ENCODE results near the gene KLK15. TPM values are rescaled to one million over a fixed set of nuclear protein-coding genes. Genes with fewer than 3 reads are reported as not detected.

KLK15 gene
- total and polyA plus RNA-seq, 2 of the 4 experiments (the other 2 are of a cell fraction) = not detected

DNA sequence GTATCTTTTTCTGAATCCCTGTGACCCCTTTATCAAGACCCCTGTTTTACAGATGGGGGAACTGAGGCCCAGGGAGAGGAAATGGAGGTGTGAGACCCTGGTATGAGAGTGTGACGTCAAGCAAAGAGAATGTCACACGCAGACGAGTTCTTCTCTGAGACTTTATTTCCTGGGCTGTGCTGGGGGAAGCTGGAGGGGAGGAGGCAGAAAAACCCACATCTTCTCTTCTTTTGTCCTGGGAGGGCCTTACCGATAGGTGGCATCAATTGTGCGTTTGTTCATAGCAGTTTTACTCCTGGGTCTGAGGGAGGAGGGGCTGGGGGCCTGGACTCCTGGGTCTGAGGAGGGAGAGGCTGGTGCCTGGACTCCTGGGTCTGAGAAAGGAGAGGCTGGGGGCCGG is 4.9 kb upstream of the KLK15 start:
- Histone ChIP-seq H3K9ac (ENCODE audit: low read depth, low read length) (no peak overlapping the region), H2BK15ac (ENCODE audit: low read depth, low read length) (no peak overlapping the region), H4K20me1 (ENCODE audit: insufficient read depth, low read length) (no peaks in the 10 kb centered on the region), H3K23ac (ENCODE audit: low read depth, low read length) (no peak overlapping the region), H3K4me3 (ENCODE audit: insufficient read depth, low read depth, low read length) (no peak overlapping the region), H3K14ac (replicated peaks; ENCODE audit: low read depth, low read length) (no peak overlapping the region), H2AK5ac (ENCODE audit: low read depth, low read length) (no peak overlapping the region), H3K4me2 (ENCODE audit: low read depth, low read length) (no peak overlapping the region), H2BK5ac (ENCODE audit: low read depth, low read length, poor library complexity, severe bottlenecking) (no peak overlapping the region), H3K27ac (ENCODE audit: insufficient read depth, low read length) (no peak overlapping the region), H3K36me3 (ENCODE audit: control insufficient read depth, insufficient read depth, low read length) (no peaks in the 10 kb centered on the region), H3K9me3 (ENCODE audit: control insufficient read depth, insufficient read depth, low read length) (no peaks in the 10 kb centered on the region), H3K79me1 (ENCODE audit: low read depth in 1 of 2, low read length in 2 of 2) (no peaks in the 10 kb centered on the region), H3K9me1 (ENCODE audit: insufficient read depth, low read length) (no peaks in the 10 kb centered on the region), H2AK9ac (replicated peaks; ENCODE audit: low read depth, low read length, poor library complexity) (no peak overlapping the region), H2BK20ac (ENCODE audit: low read depth, low read length) (no peak overlapping the region), H4K5ac (ENCODE audit: low read depth, low read length) (no peak overlapping the region), H4K8ac (ENCODE audit: low read depth in 2 of 2, low read length in 2 of 2) (no peak overlapping the region), H3K18ac (ENCODE audit: low read depth, low read length) (no peak overlapping the region), H3K4me1 (ENCODE audit: control insufficient read depth, insufficient read depth, low read length) (no peaks in the 10 kb centered on the region), H4K91ac (ENCODE audit: insufficient read depth, low read depth, low read length) (no peak overlapping the region), H2BK120ac (ENCODE audit: low read depth, low read length) (no peak overlapping the region), H3K27me3 (ENCODE audit: control insufficient read depth, insufficient read depth, low read length) (no peaks in the 10 kb centered on the region), H3K4ac (ENCODE audit: low read depth, low read length) (no peak overlapping the region), H2AFZ (replicated peaks; ENCODE audit: low read length, poor library complexity) (no peak overlapping the region), H3K56ac (ENCODE audit: extremely low read depth, insufficient read depth, low read length) (no peak overlapping the region)
- ATAC-seq (ENCODE audit: low read depth) (no peak), DNase-seq (no peak)
- TF ChIP-seq RAD21 (IDR thresholded peaks at IDR 0.05; ENCODE audit: low read length) = no peak
- peak; percentile 17; the same call in 1 of the 2 replicates for TF ChIP-seq CTCF (conservative IDR thresholded peaks at IDR 0.05; ENCODE audit: low read depth, low read length)
- no peak for TF ChIP-seq CHD1 (IDR thresholded peaks at IDR 0.05; ENCODE audit: low read depth, low read length)
- intact Hi-C loops (cut with micrococcal nuclease) (no loop called here), dilution Hi-C loops (cut with HindIII; ENCODE audit: low sequenced_read_pairs, unreplicated experiment) (no loop called here), in situ Hi-C loops (cut with MboI; ENCODE audit: low sequenced_read_pairs) (no loop called here)
- POLR2A ChIA-PET (ENCODE audit: unreplicated experiment) = no interaction called here
- CTCF ChIA-PET = no interaction called here
- WGBS, 2 experiments (ENCODE audit: extremely low coverage in 2 of 2, insufficient read length in 1 of 2) = no CpG with 5 or more reads among the region's 6 CpGs
- no TSS peak for BruUV-seq (replicated peaks)

All from IMR-90 (cell line).